Measurements from ENCODE around the gene FOXP1.
"Not testable (repeated sequence)": the region's sequence is repeated elsewhere in the genome, so short reads cannot be mapped to it uniquely, and the experiment has no call there.

The FOXP1 gene

DNA sequence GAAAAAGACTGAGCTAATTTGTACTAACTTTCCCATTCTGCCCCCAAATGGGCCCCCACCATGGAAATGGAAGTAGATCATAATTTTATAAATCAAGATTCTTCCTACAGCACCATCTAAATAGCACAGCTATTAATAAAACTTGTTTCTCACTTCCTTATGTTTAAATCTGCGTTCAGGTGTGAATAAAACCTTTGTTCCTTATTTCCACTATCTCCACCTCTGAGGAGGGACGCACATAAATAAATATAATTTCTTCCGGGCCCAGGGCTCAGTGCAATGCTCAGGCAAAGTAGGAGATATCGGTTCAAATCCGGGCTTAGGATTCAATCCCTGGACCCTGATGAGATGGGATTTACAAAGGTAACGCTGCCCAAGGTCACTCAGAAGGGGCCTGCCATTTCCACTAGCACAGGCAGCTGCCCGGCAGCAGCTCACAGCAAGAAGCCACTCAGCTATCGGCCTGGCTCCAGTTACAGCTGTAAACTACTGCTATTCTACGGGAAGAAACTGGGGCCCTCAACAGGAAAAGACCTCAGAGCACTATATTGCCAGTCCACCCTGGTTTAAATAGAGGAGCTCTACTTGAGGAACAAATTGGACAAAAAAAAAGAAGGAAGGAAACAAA, 52.5 kb downstream of the FOXP1 start:
- no peak for DNase-seq (ENCODE audit: low spot score)

- DNase-seq (ENCODE audit: low spot score): no peak
These were observed 54.7 kb downstream of the FOXP1 start for GRCh38 chr3:71528816-71529215.

DNA sequence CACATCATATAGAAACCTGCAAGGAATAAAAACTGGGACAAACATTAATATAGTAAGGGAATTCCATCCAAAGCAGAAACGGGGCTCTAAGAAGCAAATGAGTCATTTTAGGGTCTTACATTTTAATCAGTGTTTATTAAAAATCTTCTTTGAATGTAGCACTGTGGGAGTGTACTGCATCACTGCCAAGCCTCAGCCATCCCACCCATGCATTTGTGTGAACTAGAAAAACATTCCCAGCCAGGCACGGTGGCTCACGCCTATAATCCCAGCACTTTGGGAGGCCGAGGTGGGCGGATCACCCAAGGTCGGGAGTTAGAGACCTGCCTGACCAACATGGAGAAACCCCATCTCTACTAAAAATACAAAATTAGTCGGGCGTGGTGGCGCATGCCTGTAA, 57.1 kb downstream of the FOXP1 start:
- not testable (repeated sequence) for DNase-seq (ENCODE audit: low spot score)

- no peak for DNase-seq (ENCODE audit: low spot score)
These were observed 58.1 kb downstream of the FOXP1 start for GRCh38 chr3:71525391-71525790.

DNA sequence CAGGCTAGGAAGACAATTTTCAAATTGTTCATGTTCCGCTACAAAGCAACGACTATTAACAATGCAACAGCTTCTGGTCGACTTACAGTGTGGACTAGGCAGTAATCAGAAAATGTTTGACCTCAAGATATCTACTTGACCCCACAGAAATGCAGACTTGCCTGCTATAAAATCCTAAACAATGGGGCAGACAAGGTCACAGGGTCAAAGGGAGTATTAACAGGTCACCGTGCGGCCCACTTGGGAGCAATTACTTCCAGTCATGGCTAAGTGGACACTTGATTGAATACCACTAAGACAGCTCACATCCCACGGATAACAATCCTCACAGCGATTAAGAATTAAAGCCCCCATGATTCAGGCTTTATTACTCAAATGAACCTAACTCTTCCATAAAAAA, 58.9 kb downstream of the FOXP1 start:
- no peak for DNase-seq (ENCODE audit: low spot score)

DNA sequence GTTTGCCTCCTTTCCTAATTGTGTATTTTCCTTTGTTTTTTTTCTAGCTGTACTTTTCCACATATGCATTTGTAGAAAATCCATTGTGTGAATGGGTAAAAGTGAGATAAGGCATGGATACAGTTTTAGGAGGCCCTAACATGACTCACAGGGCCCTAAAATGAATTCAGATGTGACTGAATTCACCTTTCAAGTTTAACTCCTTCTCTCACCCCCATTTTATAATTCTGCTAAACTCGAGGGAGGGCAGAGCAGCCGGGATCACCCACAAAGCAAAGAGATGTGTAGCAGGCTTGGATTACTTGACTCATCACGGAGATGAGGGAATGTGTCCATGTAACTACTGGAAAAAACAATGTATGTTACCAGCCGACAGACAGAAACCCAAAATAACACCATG, 59.9 kb downstream of the FOXP1 start:
- no peak for DNase-seq (ENCODE audit: low spot score)

- DNase-seq (ENCODE audit: low spot score): no peak
These were observed 61.3 kb downstream of the FOXP1 start for GRCh38 chr3:71521940-71522876.

DNA sequence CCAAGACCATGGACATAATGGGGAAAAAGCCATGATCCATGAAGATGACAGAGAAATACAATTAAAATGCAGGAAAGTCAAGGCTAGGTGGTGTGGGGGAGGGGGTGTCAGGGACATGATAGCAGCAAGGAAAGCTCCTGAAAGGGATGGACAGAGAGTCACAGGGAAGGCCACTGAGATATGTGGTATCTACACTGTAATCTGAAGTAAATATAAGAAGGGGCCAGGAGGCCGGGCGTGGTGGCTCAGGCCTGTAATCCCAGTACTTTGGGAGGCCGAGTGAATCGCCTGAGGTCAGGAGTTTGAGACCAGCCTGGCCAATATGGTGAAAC, 62.5 kb downstream of the FOXP1 start:
- DNase-seq (ENCODE audit: low spot score): no peak

- no peak for DNase-seq (ENCODE audit: low spot score)
These were observed 63.1 kb downstream of the FOXP1 start for GRCh38 chr3:71520161-71521020.

- no peak for DNase-seq (ENCODE audit: low spot score)
These were observed 65.4 kb downstream of the FOXP1 start for GRCh38 chr3:71518089-71518488.

- DNase-seq (ENCODE audit: low spot score): no peak
These were observed 66.2 kb downstream of the FOXP1 start for GRCh38 chr3:71517271-71517791.

DNA sequence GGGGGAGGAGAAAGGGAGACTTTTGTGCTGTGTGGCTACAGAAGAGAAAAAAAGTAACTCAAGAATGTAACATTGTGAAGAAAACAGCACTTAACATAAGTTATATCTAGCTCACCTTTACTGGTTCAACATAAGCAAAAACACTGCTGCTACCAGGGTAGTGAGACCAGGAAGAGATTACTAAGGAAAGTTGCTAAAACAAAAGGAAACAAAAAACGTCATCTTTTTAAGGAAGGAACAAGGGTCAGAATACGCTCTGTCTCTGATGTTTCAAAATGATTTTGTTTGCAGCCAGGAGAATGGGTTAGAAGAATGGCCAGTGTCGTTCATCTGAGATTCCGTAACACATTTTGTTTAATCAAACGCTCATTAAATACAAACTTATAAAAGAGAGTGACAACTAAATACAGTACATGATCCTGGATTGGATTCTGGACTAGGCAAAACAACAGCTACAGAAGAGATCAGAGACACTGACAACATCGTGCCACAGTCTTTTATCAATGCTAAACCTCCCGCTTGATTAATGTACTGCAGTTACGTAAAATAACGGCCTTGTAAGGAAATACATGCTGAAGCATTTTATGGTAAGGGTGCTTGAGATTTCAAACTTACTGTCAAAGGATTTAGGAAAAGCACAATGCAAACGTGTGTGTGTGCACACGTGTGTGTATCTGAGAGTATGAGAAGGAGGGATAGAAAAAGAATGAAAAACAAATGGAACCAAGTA, 67.7 kb downstream of the FOXP1 start:
- no peak for DNase-seq (ENCODE audit: low spot score)

DNA sequence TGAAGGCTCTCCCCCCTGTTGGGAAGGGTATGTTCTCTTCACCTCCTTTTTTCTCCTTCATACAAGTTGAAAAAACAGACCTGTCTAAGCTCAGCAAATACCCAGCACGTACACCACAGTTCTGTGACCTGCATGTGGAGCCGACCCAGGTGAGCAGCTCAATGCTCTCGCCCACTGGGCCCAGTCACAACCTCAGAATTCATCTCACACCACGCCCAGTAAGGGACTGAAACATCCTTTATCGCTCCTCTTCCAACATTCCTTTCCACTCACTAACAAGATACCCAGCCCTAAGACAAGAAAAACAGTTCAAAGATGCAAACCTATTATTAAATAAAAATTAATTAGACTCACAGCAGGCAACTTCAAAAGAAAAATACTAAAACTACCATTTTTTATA, 68.9 kb downstream of the FOXP1 start:
- DNase-seq (ENCODE audit: low spot score): no peak

DNA sequence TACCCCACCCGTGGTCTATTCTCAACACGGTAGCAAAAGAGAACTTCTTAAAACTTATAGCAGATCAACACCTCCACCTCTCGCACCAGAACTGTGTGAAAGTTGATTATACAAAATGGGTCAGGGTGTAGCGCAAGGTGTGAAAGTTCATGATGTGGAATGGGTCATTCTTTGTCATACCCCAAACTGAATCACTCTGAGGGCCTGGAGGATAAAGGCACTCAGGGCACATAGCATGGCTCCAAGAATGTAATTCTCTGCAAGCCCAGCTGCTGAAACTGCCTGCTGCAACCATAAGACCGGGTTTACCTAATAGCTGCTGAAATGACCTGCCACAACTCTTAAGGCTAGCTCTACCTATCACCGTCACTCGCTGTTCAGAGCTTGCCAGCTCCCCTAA, 70.0 kb downstream of the FOXP1 start:
- DNase-seq (ENCODE audit: low spot score): no peak

GRCh38 chr3:71513081-71513480, 70.4 kb downstream of the FOXP1 start:
- no peak for DNase-seq (ENCODE audit: low spot score)

DNA sequence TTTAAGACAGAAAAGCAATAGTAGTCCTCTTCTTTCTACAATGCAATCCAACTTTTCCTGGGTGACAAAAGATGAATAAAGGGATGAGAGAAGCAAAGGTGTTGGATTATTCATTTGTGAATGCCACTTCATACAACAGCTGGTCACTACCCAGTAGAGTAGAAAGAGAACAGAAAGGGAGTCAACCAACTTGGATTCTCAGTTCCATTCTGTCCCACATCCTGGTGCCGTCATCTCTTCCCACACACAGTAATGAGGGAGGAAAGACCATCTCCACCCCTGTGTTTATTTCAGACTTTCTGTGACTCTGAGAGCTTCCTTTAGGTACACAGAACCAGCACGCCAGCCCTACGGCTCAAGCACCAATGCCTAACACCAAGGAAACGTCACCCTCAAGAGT, 71.0 kb downstream of the FOXP1 start:
- no peak for DNase-seq (ENCODE audit: low spot score)

DNA sequence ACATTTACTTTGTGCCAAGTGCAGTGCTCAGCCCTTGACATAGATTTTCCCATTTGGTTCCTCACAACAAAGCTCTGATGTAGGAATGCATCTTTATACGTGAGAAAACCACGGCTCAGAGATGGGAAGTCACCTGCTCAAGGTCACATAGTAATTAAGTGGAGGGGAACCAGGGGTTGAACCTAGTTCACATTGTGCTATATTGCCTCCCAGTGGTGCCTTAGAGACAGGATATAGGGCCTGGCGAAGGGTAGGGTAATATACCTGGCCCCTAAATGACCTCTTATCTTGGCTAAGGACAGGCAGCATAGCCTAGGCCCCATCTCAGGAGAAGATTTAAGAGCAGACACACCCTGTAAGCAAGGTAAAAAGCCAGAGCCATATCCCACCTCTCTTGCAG, 71.5 kb downstream of the FOXP1 start:
- peak; percentile 75 for DNase-seq (ENCODE audit: low spot score)

GRCh38 chr3:71511446-71511845, 72.1 kb downstream of the FOXP1 start:
- no peak for DNase-seq (ENCODE audit: low spot score)

DNA sequence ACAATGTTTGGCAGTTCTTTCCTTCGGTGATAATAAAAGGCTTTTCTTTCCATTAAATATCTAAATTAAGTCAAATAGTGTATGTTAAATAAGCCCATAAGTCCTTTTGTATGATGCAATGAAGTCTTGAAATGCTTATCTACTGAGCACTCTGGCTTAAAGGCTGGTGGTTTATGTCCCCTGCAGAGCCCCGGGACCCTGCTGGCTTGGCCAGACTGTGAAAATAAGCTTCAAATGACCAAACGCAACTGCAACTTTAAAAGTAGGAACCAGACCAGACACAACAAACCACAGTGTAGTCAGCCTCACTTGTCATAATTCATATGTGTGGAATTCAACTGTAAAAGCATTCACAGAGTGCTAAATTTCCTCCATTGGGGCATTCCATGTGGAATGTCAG, 72.5 kb downstream of the FOXP1 start:
- DNase-seq (ENCODE audit: low spot score): no peak

DNA sequence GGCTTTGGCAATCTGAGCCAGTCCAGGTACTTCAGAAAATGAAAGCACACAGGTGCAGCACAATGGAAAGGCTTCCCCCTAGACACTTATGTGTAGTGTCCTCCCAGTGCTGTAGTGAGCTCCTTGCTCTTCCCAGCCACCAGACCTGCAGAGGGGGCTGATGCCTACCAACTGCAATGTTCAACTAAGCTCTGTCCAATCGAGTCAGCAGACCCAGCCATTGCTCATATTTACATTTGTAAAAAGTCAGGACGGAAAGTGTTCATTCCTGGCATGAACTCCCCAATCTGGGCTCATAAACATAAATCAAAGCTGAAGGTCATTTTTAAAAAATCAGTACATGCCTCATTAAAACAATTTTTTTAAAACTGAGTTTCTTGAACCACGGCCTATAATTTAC, 73.0 kb downstream of the FOXP1 start:
- DNase-seq (ENCODE audit: low spot score): no peak

DNA sequence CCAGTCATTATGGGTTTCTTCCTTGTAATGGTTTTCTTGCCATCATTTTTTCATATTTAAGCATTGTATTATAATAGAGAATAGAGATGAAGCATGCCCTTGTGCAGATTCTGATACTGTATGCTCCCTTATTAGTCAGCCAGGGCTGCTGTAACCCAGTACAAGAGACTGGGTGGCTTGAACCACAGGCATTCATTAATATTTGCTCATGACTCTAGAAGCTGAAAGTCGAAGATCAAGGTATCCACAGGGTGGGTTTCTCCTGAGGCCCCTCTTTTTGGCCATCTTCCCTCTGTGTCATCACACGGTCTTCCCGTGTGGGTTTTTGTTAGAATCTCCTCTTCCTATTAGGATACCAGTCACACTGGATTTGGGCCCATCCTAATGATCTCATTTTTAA, 74.5 kb downstream of the FOXP1 start:
- no peak for DNase-seq (ENCODE audit: low spot score)
